ENCODE measurements around the gene GPR65. TPM values are rescaled to one million over a fixed set of nuclear protein-coding genes. Genes with fewer than 3 reads are reported as not detected.

GPR65 gene
- total RNA-seq, 3 donors from 2014 or later: 0.41 to 1.6 (median 1.6) TPM

DNA sequence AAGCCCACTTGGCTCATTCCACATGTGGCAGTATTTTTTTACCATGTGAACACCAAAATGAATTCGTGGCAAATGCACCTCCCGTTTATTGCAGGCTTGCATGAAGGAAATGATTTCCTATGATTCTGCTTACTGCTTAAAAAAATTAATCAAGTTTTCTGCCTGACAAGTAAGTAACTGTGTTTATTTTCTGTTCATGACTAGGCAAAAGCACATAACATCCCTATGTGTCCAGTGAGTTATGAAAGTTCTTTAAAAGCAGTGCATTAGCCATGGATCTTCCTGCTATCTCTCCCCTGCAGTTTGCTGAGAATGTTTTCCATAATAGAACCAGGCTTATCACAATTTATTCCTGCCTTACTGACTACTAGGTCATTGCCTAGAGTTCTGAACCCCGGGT is 20.4 kb downstream of the GPR65 start:
- Histone ChIP-seq H3K36me3 (ENCODE audit: low read depth) (no peaks in the 10 kb centered on the region), H3K4me3 (no peak overlapping the region), H3K9me3 (no peaks in the 10 kb centered on the region), H3K4me1 (ENCODE audit: low read depth) (peaks cover 13% of the 10 kb centered on the region)
- no peak for DNase-seq
- ATAC-seq: no peak
- intact Hi-C loops (cut with DNase I, micrococcal nuclease): no loop called here
- no peak for TF ChIP-seq CTCF (IDR thresholded peaks at IDR 0.05)

DNA sequence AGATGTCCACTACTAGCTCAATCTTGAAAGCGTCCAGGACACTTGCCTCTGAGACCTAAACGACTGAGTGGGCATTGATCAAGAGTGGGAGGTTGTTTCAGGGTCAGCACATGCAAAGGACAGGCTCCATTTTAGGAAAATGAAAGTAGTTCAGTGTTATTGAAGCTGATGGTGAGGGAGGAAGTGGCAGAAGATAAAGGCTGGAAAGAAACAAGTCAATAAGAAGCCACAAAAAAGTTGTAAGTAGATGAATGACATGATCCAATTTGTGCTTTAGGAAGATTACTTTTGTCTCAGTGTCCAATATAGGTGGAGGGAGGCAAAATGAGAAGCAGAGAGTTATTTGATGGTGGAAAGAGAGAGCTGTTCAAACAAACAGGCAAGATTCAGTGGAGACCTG is 22.0 kb downstream of the GPR65 start:
- intact Hi-C loops (cut with DNase I, micrococcal nuclease): no loop called here

DNA sequence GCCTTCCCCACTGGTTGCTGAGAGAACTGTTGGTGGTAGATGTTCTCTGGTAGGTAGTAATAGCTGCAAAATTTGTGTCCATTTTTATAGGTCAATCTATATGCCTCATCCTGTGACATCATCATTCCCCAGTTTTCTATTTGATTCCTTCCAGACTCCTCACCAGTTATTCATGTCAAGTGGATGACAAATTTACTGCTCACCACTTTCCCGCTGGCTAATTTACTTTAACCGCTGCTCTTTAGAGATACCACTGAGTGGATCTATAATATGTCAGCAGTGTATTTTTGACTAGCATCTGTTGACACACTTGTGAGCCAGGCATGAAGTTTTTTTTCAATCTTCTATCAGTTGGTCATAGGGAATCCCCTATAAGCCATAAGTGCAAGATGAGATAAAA is 24.6 kb downstream of the GPR65 start:
- Histone ChIP-seq H3K36me3 (ENCODE audit: low read depth) (no peaks in the 10 kb centered on the region), H3K9me3 (no peaks in the 10 kb centered on the region), H3K4me1 (ENCODE audit: low read depth) (peaks cover 2% of the 10 kb centered on the region), H3K4me3 (no peak overlapping the region)
- TF ChIP-seq CTCF (IDR thresholded peaks at IDR 0.05): no peak
- ATAC-seq: no peak
- DNase-seq: no peak
- intact Hi-C loops (cut with DNase I, micrococcal nuclease): no loop called here

More for the DNA sequence above, 22.0 kb downstream of the GPR65 start:
- DNase-seq (no peak), ATAC-seq (no peak)
- H3K9me3 ChIP-seq: no peaks in the 10 kb centered on the region
- H3K4me1 ChIP-seq (ENCODE audit: low read depth): peaks cover 13% of the 10 kb centered on the region
- no peaks in the 10 kb centered on the region for H3K36me3 ChIP-seq (ENCODE audit: low read depth)
- no peak overlapping the region for H3K4me3 ChIP-seq
- TF ChIP-seq CTCF (IDR thresholded peaks at IDR 0.05): no peak

DNA sequence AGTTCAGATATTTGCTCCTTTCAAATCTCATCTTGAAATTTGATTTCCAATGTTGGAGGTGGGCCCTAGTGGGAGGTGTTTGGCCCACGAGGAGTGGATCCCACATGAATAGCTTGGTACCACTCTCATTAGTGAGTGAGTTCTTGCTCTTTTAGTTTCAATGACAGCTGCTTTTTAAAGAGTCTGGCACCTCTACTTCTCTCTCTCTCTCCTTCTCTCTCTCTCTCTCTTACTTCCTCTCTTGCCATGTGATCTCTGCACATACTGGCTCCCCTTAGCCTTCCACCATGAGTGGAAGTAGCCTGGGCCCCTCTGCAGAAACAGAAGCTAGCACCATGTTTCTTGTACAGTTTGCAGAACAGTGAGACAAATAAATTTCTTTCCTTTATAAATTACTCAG is 25.1 kb downstream of the GPR65 start:
- ATAC-seq (peak; percentile 25), DNase-seq (no peak)
- Histone ChIP-seq H3K4me3 (no peak overlapping the region), H3K9me3 (no peaks in the 10 kb centered on the region), H3K36me3 (ENCODE audit: low read depth) (no peaks in the 10 kb centered on the region), H3K4me1 (ENCODE audit: low read depth) (no peaks in the 10 kb centered on the region)
- TF ChIP-seq CTCF (IDR thresholded peaks at IDR 0.05): no peak
- intact Hi-C loops (cut with DNase I, micrococcal nuclease): no loop called here

GRCh38 chr14:88030892-88031291 is 26.0 kb downstream of the GPR65 start:
- H3K36me3 ChIP-seq (ENCODE audit: low read depth): no peaks in the 10 kb centered on the region
- no peak overlapping the region for H3K4me3 ChIP-seq
- H3K4me1 ChIP-seq (ENCODE audit: low read depth): no peaks in the 10 kb centered on the region
- ATAC-seq (no peak), DNase-seq (no peak)
- TF ChIP-seq CTCF (IDR thresholded peaks at IDR 0.05): no peak
- intact Hi-C loops (cut with DNase I, micrococcal nuclease): no loop called here
- no peaks in the 10 kb centered on the region for H3K9me3 ChIP-seq

DNA sequence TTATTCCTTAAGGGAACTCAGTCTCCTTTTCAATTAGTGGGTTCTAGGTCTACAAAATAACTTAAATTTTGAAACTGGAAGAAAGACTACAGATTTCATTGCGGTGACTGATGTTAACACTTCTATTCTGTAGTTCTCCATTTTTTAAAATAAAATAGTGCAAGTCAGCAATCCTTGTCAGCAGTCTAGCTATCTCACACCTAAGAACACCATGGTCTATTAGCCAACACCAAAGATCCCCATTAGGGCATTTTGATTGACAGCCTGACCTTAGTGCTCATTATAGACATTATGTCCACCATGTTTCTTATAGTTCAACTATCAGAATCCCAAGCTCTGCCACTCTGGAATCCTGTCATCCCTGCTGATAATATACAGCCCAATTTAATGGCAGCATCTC is 27.4 kb downstream of the GPR65 start:
- H3K9me3 ChIP-seq: no peaks in the 10 kb centered on the region
- no peak for TF ChIP-seq CTCF (IDR thresholded peaks at IDR 0.05)
- no peaks in the 10 kb centered on the region for H3K36me3 ChIP-seq (ENCODE audit: low read depth)
- intact Hi-C loops (cut with DNase I, micrococcal nuclease): no loop called here
- no peak for DNase-seq
- ATAC-seq: no peak
- no peak overlapping the region for H3K4me3 ChIP-seq
- H3K4me1 ChIP-seq (ENCODE audit: low read depth): no peaks in the 10 kb centered on the region

Measured in mucosa of descending colon (tissue), 3 donors.